GM21717 (cell line): ENCODE data around the gene SCNN1A.

Experiments used
- ATAC-seq: cut with Tn5 transposase; IDR thresholded peaks from one replicate; pipeline ENCODE4 v1.9.1; 2021; ENCODE audit warnings: mild to moderate bottlenecking, moderate library complexity; ENCODE audit not compliant: unreplicated experiment

SCNN1A gene

DNA sequence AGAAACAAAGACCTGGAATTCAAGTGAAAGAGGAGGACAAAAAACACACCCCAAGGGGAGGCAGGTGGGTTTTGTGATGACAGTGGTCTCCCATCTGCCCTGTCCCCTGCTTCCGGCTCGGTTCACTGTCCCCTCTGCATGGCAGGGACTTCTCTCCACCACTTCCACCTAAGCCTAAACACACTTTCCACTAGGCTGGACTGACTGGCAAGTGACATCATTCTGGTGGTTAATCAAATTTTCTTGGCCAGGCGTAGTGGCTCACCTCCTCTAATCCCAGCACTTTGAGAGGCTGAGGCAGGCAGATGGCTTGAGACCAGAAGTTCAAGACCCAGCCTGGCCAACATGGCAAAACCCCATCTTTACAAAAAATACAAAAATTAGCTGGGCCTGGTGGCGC lies 53.0 kb downstream of the SCNN1A start:
- ATAC-seq, result no peak

- no peak for ATAC-seq
Measured at GRCh38 chr12:6321905-6322304, 53.5 kb downstream of the SCNN1A start.

- no peak for ATAC-seq
Measured at GRCh38 chr12:6319446-6319845, 55.9 kb downstream of the SCNN1A start.

GRCh38 chr12:6318440-6318879 lies 56.9 kb downstream of the SCNN1A start:
- ATAC-seq, result no peak

DNA sequence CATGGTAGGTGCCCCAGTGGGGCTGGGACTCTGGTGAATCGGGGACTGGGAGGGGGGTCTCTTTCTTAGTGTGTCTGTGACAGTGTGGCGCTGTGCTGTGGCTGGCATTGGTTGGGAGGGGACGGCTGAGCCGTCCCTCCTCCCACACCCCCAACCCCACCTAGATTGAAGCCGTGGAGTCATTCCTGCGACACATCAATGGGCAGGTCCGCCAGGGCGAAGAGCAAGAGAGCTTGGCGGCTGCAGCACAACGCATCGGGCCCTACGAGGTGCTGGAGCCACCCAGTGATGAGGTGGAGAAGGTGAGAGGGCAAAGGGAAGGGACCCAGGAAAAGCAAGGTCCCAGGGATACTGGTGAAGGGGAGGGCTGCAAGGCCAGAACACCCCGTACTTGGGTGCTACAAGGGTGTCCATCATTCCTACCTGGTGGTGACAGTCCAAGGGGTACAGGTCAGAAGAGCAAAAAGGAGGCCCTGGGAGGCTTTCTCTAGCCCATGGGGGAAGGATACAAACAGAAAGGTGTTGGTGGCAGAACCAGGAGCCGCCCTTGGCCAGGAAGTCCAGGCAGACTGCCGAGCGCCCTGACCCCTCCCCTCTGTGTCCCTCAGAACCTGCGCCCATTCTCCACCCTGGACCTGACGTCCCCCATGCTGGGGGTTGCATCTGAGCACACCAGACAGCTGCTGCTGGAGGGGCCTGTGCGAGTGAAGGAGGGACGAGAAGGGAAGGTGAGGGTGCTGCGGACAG lies 57.5 kb downstream of the SCNN1A start:
- ATAC-seq, result no peak

- no peak for ATAC-seq
Measured at GRCh38 chr12:6316921-6317692, 58.3 kb downstream of the SCNN1A start.

GRCh38 chr12:6315704-6316597 lies 59.4 kb downstream of the SCNN1A start:
- no peak for ATAC-seq

- no peak for ATAC-seq
Measured at GRCh38 chr12:6315184-6315583, 60.2 kb downstream of the SCNN1A start.

GRCh38 chr12:6314776-6315175 lies 60.6 kb downstream of the SCNN1A start:
- no peak for ATAC-seq

DNA sequence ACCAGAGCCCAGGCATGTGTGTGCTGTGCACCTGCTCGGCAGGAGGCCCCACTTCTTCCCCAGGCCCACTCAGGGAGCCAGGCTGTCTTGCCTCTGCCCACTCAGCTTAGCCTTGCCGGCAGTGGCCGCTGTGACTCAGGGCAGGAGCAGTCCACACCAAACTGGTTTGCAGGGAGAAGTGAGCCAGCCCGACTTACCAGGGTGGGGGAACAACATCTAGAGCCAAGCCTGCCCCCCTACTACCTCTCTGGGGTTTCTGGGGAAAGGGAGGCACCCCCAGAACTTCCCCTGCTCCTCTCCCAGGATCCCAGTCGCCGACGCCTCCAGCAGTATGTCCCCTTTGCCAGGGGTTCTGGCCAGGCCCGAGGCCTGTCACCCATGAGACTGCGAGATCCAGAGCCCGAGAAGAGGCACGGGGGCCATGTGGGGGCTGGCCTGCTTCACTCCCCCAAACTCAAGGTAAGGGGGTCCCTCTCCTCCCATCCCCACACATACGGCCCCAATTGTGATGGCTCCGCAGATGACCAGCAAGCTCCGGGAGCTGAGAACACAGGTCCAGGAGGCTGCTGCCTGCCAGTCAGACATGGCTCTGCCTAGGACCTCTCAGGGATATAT lies 61.9 kb downstream of the SCNN1A start:
- ATAC-seq, result peak; percentile 12

DNA sequence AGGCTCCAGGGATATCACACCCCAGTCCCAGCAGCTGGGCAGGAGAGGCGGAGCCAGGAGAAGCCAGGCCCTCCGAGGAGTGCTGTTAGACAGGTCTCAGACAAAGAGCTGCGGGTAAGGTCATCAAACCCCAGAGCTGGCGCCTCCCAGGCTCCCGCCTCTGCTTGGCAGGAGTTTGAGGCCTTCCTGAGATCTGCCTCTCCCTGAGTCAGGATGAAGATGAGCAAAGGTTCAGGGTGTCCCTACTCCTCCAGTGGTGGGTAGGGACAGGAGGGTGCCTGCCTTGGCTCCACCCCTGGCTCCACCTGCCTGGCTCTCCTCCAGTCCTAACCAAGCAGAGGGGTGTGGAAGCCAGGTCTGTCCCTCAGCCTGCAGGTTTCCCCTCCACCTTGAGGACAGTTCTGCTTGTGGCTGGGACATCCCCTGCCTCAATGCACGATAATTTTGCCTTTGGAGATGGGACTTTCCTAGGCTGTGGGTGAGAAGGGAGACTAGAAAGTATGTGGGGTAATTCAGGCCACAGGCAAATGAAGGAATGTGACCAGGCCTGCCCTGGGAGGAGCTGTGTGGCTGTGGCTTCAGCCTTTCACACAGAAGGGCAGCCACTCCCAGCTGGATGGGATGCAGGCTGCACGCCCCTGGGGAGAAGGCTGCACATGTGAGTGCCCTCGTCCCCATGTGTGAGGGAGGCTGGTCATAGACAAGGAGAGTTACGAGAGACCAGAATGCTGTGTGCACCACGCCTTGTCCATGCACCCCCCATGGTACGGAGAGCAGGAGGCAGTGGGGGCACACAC lies 62.6 kb downstream of the SCNN1A start:
- peak; percentile 68 for ATAC-seq

DNA sequence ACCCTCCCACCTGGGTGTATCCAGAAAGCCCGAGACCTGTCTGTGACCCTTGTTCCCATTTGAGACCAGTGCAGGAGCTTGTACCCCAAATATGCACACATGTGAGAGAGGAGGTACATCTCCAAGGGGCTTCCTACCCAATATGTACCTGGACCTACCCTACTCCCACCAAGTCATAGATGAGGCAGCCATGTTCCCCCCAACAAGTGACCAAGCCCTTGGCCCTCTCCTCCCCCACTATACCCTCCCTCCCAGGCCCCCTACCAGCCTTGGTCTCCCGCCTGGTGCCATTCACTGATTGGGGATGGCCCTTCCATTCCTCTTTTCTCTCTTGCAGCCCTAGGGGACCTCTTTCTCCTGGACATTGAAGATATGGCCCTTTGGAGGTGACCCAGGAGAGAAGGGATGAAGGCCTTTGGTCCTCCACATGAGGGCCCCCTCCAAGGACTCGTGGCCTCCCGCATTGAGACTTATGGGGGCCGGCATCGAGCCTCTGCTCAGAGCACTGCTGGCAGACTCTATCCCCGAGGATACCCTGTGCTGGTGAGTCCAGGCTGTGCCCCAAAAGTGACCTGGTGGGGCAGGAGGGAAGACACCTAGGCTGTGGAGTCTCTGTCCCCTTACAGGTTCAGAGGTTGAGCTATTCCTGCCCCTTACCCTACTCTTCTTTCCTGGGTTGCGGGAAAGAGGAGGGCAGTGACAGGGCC lies 63.4 kb downstream of the SCNN1A start:
- no peak for ATAC-seq

- ATAC-seq, result no peak
Measured at GRCh38 chr12:6310771-6311610, 64.4 kb downstream of the SCNN1A start.

DNA sequence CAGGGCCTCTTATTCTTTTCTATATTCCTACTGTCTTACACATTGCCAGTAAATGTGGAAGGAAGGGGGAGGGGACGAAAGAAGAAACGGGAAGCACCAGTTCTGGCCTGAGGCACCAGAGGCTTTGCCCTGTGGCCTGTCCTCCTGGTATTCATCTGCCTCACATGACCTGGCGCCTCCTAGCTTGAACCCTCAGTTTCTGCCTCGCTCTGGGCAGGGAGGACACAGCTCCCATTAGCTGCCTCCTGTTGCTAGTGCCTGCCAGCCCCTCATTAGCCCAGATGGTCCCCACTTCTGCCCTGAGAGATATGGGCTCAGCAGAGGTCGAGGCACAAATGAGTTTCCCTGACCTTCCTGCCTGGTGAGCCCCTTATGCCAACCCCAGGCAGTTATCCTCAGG lies 67.8 kb downstream of the SCNN1A start:
- no peak for ATAC-seq

DNA sequence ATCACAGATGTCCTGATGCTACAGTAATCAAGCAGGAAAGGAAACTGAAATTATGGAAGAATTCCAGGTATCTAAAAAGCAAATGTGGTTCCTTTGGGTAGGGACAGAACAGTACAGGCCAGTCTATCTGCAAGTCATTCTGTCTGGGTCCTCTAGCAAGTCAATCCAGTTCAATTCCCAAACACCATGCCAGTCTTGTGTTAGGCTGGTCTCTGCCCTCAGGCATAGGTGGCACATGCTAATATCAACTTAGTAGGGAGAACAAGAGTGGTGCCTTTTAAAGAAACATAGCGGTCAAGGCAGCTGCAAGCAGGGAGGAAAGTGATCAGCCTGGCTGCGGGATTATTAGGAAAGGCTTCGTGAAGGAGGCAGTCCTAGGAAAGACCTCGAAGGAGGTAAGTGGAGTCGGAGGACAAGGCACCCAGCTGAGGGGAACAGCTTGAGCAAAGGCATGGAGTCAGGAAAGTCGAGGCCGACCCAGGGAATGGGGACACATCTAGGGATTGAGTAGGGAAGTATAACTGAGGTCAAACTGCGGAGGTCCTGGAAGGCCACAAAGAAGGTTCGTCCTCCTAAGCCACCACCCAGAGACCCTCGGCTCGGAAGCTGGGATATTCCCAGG lies 68.7 kb downstream of the SCNN1A start:
- no peak for ATAC-seq

GRCh38 chr12:6306151-6306550 lies 69.2 kb downstream of the SCNN1A start:
- no peak for ATAC-seq

- no peak for ATAC-seq
Measured at GRCh38 chr12:6303071-6303470, 72.3 kb downstream of the SCNN1A start.

- no peak for ATAC-seq
Measured at GRCh38 chr12:6302621-6303020, 72.7 kb downstream of the SCNN1A start.
